OCI-LY7 (cell line): ENCODE measurements around the gene SDF4.

ENCODE experiments used
- EZH2phosphoT487 ChIP-seq: fragments of 200-600 bp; sonication (generic); IDR thresholded peaks from 2 replicates; pipeline ENCODE4 v1.6.1; 2018; ENCODE audit warnings: low read depth, borderline replicate concordance, mild to moderate bottlenecking, mixed run types, antibody characterized with exemption, low read length, moderate library complexity, mixed read lengths
- TF ChIP-seq, protein P1 (sequence below): fragments of 200-600 bp; sonication (generic); conservative IDR thresholded peaks from 2 replicates; pipeline ENCODE4 v1.5.1; 2014; ENCODE audit warnings: mild to moderate bottlenecking, antibody characterized with exemption, low read length, moderate library complexity, mixed read lengths

DNA sequence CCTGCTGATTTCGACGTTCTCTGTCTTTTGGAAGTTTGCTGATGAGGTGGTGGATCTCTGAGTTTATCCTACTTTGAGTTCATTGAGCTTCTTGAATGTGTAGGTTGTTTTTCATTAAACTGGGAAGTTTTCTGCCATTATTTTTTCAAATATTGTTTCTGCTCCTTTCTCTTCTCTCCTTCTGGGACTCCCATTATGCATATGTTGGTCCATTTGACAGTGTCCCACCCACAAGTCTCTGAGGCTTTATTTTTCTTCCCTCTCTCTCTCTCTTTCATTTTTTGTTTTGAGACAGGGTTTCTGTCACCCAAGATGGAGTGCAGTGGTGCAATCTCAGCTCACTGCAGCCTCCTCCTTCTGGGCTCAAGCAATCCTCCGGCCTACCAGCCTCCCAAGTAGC, 37.1 kb downstream of the SDF4 start:
- TF ChIP-seq, protein P1, sequence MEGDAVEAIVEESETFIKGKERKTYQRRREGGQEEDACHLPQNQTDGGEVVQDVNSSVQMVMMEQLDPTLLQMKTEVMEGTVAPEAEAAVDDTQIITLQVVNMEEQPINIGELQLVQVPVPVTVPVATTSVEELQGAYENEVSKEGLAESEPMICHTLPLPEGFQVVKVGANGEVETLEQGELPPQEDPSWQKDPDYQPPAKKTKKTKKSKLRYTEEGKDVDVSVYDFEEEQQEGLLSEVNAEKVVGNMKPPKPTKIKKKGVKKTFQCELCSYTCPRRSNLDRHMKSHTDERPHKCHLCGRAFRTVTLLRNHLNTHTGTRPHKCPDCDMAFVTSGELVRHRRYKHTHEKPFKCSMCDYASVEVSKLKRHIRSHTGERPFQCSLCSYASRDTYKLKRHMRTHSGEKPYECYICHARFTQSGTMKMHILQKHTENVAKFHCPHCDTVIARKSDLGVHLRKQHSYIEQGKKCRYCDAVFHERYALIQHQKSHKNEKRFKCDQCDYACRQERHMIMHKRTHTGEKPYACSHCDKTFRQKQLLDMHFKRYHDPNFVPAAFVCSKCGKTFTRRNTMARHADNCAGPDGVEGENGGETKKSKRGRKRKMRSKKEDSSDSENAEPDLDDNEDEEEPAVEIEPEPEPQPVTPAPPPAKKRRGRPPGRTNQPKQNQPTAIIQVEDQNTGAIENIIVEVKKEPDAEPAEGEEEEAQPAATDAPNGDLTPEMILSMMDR, result no peak
- TF ChIP-seq EZH2phosphoT487, result no peak
